ENCODE measurements around the gene GJA8.
A peak's percentile ranks its signal among the peaks of the same experiment; 100 is the strongest.
"Not testable (repeated sequence)": the region's sequence is repeated elsewhere in the genome, so short reads cannot be mapped to it uniquely, and the experiment has no call there.

Gene GJA8

GRCh38 chr1:147927215-147927614 is 24.6 kb downstream of the GJA8 start:
- not testable (repeated sequence) for H3K27ac ChIP-seq; DNase-seq (ENCODE audit: low read depth, low spot score)

DNA sequence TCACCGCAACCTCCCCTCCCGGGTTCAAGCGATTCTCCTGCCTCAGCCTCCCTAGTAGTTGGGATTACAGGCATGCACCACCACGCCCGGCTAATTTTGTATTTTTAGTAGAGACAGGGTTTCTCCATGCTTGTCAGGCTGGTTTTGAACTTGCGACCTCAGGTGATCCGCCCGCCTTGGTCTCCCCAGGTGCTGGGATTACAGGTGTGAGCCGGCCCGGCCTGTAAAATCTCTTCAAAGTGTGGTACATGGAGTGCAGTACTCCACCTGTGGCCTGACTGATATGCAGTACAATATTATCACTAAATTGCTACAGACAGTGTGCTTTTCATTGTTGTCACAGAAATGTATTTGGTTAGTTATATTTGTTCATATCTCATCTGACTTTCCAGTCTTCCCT is 25.1 kb downstream of the GJA8 start:
- not testable (repeated sequence) for DNase-seq (ENCODE audit: low read depth, low spot score); H3K27ac ChIP-seq

GRCh38 chr1:147928236-147929132 is 25.9 kb downstream of the GJA8 start, which contains the start of gene GPR89B:
GPR89B (plus strand) TSS chr1:147928420; CDS start chr1:147928537, 117 bp downstream.
- H3K27ac ChIP-seq = peak within 1 kb of the TSS; percentile 64

DNA sequence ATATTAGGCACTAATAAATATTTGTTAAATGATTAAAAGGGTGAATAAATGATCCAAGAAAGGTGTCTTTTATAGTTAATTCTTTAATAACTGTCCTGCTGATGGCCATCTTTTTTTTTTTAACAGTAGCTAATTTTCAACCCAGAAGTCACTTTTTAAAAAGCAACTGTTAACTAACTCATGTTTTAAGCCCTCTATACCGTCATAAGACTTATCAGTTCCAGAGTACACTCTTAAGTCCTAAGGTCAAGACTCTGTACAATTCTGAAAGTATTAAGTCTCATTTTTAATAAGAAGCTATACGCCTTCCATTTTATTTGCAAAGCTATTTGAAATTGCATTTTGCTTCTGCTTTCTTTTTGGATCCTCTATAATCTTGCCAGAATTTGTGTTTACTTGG is 28.5 kb downstream of the GJA8 start:
- DNase-seq (ENCODE audit: low read depth, low spot score) = not testable (repeated sequence)

More at GRCh38 chr1:147928236-147929132, 25.9 kb downstream of the GJA8 start, which contains the start of gene GPR89B:
- peak; percentile 40 for DNase-seq (ENCODE audit: low read depth, low spot score)

GRCh38 chr1:147935296-147935695 is 32.7 kb downstream of the GJA8 start:
- H3K27ac ChIP-seq; DNase-seq (ENCODE audit: low read depth, low spot score): not testable (repeated sequence)

More for the DNA sequence above, 28.5 kb downstream of the GJA8 start:
- not testable (repeated sequence) for H3K27ac ChIP-seq

DNA sequence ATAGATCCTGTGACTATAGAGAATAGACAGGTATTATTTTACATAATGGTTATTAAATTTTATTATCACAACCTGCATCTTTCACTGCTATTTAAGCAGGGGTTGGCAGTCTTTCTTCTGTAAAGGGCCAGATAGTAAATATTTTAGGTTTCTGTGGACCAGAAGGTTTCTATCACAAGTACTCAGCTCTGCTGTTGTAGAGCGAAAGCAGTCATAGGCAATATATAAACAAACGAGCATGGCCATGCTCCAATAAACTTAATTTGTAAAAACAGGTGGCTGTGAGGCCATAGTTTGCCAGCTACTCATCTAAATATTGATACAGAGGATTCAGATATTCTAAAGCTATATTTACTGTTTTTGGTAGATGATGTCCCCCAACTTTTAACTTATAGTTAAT is 37.9 kb downstream of the GJA8 start:
- not testable (repeated sequence) for H3K27ac ChIP-seq; DNase-seq (ENCODE audit: low read depth, low spot score)

GRCh38 chr1:147942563-147942962 is 40.0 kb downstream of the GJA8 start:
- not testable (repeated sequence) for H3K27ac ChIP-seq; DNase-seq (ENCODE audit: low read depth, low spot score)

GRCh38 chr1:147949517-147949916 is 46.9 kb downstream of the GJA8 start:
- H3K27ac ChIP-seq; DNase-seq (ENCODE audit: low read depth, low spot score): not testable (repeated sequence)

Data from epithelial cell of prostate (primary cell).